GM19397 (cell line): Measurements from ENCODE around the gene FGF9.

Experiments
- ATAC-seq: cut with Tn5 transposase; IDR thresholded peaks from one replicate; pipeline ENCODE4 v1.9.1; 2021; ENCODE audit warnings: mild to moderate bottlenecking, moderate library complexity; ENCODE audit not compliant: unreplicated experiment

The FGF9 gene

DNA sequence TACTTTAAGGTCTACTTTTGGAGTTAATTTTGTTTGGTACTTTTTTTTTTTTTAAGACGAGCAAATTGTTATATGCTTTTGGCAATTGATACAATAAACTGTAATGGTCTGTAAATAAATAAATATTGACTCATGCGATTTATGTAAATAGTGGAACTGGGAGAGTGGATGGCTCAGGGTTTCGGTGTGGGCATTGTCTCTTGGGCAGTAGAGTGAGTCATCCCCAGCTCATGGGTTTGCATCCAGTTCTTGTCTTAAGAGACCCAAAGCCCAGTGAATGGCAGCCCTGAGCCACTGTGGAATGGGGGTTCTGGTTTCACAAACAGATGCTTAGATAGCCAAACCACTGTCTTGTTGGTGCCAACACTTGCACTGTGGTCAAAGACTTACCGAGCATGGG, 33.0 kb downstream of the FGF9 start:
- ATAC-seq, result no peak

GRCh38 chr13:21707586-21707985, 36.7 kb downstream of the FGF9 start:
- no peak for ATAC-seq

DNA sequence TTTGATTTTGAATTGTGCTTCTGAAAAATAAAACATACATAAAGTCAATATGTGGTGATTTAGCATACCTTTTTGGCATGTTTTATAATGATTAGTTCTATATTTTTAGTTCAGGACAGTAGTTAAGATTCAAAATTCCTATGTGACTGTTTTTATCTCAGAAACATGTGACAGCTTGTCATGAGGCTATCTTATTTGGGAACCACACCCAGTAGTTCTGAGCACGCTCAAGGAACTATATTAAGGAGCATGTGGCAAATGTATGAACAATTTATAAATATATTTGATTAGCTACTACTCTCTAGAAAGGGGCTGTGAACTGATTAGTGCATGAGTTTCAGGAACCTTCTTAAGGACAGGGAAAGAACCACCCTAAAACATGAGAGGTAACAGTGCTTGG, 38.8 kb downstream of the FGF9 start:
- no peak for ATAC-seq

- no peak for ATAC-seq
Measured at GRCh38 chr13:21710163-21710562, 39.3 kb downstream of the FGF9 start.

DNA sequence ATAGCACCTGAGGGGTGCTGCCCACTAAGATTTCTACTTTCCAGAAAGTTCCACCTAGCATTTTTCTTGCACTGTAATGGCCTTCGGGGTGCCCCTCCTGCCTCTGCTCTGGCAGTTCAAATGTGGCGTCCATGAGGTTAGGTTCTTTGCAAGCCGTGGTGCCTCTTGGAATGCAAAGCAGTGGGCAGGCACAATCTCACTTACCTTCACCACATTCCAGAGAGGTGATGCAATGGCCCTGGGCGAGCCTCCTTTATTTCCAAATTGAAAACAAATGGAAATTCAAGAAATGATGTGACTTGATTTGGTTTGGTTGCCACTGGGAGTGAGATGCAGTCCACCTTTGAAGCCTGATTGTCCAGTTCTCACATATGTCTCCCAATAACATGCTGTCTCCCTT, 46.9 kb downstream of the FGF9 start:
- ATAC-seq, result no peak

GRCh38 chr13:21719463-21719862, 48.6 kb downstream of the FGF9 start:
- no peak for ATAC-seq

DNA sequence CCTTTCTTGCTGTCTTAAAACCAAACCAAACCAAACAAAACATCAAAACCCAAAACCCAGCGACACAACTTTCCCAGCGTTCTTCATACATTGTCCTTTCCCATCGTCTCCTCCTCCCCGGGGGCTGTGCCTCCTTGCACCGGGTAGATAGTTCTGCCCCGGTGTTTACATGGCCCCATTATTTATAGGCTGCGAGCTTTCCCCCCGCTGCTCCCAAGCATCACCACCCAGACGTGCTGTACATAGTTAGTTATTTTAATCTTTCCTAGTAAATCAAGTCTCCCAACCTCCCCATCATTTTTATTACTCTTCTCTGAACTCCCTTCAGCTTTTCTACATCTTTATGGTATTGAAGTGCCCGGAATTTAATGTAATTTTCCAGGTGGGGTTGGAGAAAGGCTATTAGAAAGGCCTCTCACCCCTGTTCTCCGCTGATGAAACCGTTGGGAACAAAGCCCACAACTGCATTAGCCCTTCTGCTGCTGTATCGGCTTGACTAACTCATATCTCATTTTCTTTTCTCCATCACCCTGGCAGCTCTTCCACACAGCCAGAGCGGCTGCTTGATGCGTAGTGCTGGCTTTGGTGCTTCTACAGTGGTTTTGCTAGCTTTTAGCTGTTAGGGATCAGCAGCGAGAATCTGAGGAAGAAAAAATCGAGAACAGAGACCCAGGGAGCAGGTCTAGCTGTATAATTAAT, 53.1 kb downstream of the FGF9 start:
- no peak for ATAC-seq

GRCh38 chr13:21730186-21730880, 59.5 kb downstream of the FGF9 start:
- ATAC-seq, result no peak

GRCh38 chr13:21733475-21734263, 62.8 kb downstream of the FGF9 start:
- ATAC-seq, result no peak

DNA sequence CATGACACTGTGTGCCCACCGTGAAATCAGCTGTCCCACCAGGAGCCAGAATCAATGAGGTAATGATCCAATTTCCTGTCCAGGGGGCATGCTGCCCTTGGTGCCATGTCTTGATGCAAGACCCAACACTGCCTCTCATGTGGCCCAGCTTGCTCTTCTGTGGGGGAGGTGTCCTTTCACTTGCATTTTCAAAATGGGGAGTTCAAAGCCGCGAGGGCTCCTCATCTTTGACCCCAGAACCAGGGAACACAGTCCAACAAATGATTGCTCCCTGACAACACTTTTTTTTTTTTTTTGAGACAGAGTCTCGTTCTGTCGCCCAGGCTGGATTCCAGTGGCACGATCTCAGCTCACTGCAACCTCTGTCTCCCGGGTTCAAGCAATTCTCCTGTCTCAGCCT, 64.1 kb downstream of the FGF9 start:
- no peak for ATAC-seq

DNA sequence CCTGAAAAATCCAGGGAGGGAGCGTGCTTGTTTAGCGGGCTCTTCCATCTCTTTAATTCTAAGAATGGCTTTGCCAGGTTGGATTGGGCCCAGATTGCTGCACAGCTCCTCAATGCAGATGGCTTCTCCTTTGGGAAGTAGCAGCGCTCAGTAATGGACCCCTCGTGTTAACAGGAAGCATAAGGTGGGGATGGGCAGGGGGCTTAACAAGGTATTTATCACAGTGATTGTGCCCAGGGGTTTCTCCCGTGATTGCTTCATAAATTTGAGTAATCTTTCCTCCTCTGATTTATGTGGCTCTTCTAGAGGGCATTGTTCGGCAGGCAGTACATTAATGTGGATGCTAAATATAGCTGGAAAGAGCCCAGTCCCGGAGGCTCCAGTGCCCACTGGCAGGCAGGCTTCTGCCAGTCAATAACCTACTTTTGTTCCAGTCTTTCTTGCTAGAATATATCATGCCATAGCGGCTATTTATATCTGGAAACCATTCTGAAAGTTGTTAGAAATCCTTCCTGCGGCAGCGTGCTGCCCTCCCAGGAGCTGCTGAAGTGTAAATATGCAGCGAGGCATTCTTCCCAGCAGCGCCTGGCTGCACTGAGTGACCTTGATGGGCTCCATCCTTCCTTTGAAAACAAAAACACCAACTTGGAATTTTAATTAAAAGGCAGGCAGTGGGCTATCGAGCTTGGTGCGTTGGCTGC, 65.0 kb downstream of the FGF9 start:
- no peak for ATAC-seq

GRCh38 chr13:21736926-21737325, 66.1 kb downstream of the FGF9 start:
- ATAC-seq, result no peak

GRCh38 chr13:21738630-21739029, 67.8 kb downstream of the FGF9 start:
- ATAC-seq, result no peak

GRCh38 chr13:21739771-21740170, 68.9 kb downstream of the FGF9 start:
- ATAC-seq, result no peak

DNA sequence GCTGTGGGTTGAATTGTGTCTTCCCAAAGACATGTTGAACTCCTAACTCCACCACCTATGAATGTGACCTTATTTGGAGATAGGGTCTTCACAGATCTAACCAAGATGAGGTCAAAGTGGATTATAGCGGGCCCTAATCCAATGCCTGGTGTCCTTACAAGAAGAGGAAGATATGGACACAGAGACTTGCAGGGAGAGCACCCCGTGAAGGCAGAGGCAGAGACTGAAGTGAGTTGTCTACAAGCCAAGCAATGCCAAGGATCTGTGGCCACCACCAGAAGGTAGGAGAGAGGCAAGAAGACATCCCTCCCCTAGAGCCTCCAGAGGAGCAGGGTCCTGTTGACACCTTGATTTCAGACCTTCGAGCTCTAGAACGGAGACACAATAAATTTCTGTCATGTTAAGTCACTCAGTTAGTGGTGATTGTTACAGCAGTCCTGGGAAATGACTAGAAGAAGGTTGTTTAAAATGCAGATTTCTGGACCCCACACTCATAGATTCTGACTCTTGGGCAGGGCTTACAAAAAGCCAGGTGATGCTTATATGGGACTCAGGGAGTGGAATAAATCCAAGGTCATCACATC, 70.6 kb downstream of the FGF9 start:
- ATAC-seq, result no peak

DNA sequence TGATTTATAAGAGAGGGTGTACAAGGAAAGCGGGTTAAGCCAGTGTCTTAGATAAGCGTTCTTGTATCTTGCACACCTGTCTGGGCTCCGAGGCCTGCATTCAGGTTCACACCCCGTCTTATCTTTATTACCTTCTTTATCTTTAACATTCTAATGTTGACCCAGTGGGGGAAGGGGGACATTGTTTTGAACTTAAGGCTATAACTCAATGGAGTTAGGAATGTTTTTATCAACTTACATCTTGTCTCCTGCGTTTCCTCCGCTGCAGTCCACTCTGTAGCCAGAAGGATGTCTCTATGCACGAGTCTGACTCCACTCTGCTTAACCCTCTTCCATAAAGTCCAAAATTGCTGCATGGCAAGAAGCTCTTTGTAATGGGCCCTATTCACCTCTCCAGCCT, 71.2 kb downstream of the FGF9 start:
- ATAC-seq, result no peak

GRCh38 chr13:21744149-21744548, 73.3 kb downstream of the FGF9 start:
- ATAC-seq, result no peak

GRCh38 chr13:21745307-21745706, 74.4 kb downstream of the FGF9 start:
- no peak for ATAC-seq

DNA sequence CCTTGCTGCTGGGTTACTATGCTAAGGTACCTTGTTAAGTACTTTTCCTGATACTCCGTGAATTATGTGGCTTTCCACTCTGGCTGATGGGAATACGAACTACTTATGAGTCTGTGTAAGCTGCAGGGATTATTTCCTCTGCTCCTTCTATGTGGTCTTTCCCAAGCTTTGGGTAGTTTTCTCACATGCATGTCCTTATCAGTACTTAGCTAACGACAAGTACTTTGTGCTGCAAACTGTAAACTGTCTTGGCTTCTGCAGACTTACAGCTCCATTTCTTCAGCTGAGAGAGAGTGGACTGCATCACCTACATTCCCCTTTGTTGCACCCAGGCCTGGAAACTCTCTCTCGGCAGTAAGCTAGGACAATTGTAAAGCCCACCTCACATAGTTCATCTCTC, 76.6 kb downstream of the FGF9 start:
- no peak for ATAC-seq

- no peak for ATAC-seq
Measured at GRCh38 chr13:21748166-21748565, 77.3 kb downstream of the FGF9 start.

GRCh38 chr13:21749410-21749809, 78.5 kb downstream of the FGF9 start:
- no peak for ATAC-seq
